Stomach (tissue), 9 donors: ENCODE results near the gene OSBPL6. TPM values are rescaled to one million over a fixed set of nuclear protein-coding genes. Genes with fewer than 3 reads are reported as not detected.

Experiments used
- DNase-seq, 2 donors: peaks; one replicate each; pipeline versions ENCODE4 v3.0.0 to v3.0.0-alpha.2; 2013 to 2019
- H3K27ac ChIP-seq, 5 donors: fragments of 200-600 bp in 4 of 5; sonication (generic) in 4 of 5; one replicate each; pipeline ENCODE4 v1.5.1; 2013 to 2019; ENCODE audit warnings: mild to moderate bottlenecking in 1 of 5, moderate library complexity in 1 of 5
- H3K27me3 ChIP-seq, 3 donors: fragments of 200-600 bp; sonication (generic); one replicate each; pipeline ENCODE4 v1.5.1; 2017 to 2019; ENCODE audit warnings: mixed run types in 1 of 3
- H3K36me3 ChIP-seq, 4 donors: fragments of 200-600 bp; sonication (generic); 1 replicate in 3 of 4; 2 replicates in 1 of 4; pipeline ENCODE4 v1.5.1; 2016 to 2019
- H3K4me1 ChIP-seq, 4 donors: fragments of 200-600 bp; sonication (generic); one replicate each; pipeline ENCODE4 v1.5.1; 2016 to 2019
- H3K4me3 ChIP-seq, 4 donors: fragments of 200-600 bp; sonication (generic) in 3 of 4; one replicate each; pipeline ENCODE4 v1.5.1; 2016 to 2019; ENCODE audit warnings: mild to moderate bottlenecking in 1 of 4
- H3K9me3 ChIP-seq, 4 donors: fragments of 200-600 bp; sonication (generic); one replicate each; pipeline ENCODE4 v1.5.1; 2016 to 2019
- CTCF ChIP-seq, 7 experiments: fragments of 450-650 bp in 4 of 7; fragments of 200-600 bp in 3 of 7; sonication (generic) in 3 of 7; IDR thresholded peaks; one replicate each; pipeline ENCODE4 v1.5.1; 2016 to 2019; ENCODE audit warnings: antibody characterized with exemption in 7 of 7, control low read depth in 2 of 7, mild to moderate bottlenecking in 1 of 7
- EP300 ChIP-seq: sonication (generic); formaldehyde crosslinking; IDR thresholded peaks from one replicate; pipeline ENCODE4 v1.6.1; 2017; ENCODE audit warnings: antibody characterized with exemption
- POLR2A ChIP-seq, 4 donors: fragments of 450-650 bp; IDR thresholded peaks; one replicate each; pipeline ENCODE4 v1.6.1; 2016; ENCODE audit warnings: antibody characterized with exemption in 4 of 4, control low read depth in 2 of 4, mild to moderate bottlenecking in 1 of 4, moderate library complexity in 1 of 4
- POLR2AphosphoS5 ChIP-seq, 3 donors: sonication (generic); formaldehyde crosslinking; IDR thresholded peaks; one replicate each; pipeline ENCODE4 v1.6.1; 2016; ENCODE audit warnings: antibody characterized with exemption in 3 of 3
- whole genome bisulfite sequencing, 5 donors: extraction: QIAGEN DNeasy Blood & Tissue Kit in 3 of 5; methylation state at CpG; one replicate each; pipeline versions ENCODE4 v1.1.5 to v1.1.7; 2013 to 2018; 5-methylcytosine and 5-hydroxymethylcytosine counted together
- intact Hi-C: fragments of 100-400 bp; cut with DNase I; formaldehyde crosslinking; loops from one replicate; pipeline ENCODE4 v1.15.1; 2023; ENCODE audit warnings: low total_unique reads
- polyA plus RNA-seq, 3 donors: library from polyadenylated mRNA; stranded (reverse); fragments of 200-250 nt; gene quantifications; one replicate each; pipeline ENCODE4 v1.2.3, GENCODE V29; 2013
- total RNA-seq, 5 donors: library from RNA; depleted of rRNA; stranded (reverse); fragments of >200 nt; gene quantifications; one replicate each; pipeline versions ENCODE4 v1.1.0 to v1.2.3, GENCODE V29; 2014 to 2016
- donor health status: healthy with polysubstance abuse.
- donor health status: Bipolar disorder and iron deficiency.
- donor health status: healthy.

OSBPL6 gene
- total and polyA plus RNA-seq, 8 donors = 0.29 to 77.6 (median 0.98) TPM

DNA sequence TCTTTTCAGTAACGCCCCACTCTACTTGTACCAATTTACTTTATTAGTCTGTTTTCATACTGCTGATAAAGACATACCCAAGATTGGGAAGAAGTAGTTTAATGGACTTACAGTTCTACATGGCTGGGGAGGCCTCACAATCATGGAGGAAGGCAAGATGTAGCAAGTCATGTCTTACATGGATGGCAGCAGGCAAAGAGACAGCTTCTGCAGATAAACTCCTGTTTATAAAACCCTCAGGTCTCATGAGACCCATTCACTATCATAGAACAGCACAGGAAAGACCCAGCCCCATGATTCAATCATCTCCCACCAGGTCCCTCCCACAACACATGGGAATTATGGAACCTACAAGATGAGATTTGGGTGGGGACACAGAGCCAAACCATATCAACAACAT, 38.8 kb upstream of the OSBPL6 start:
- Histone ChIP-seq H3K9me3 (no peaks in the 10 kb centered on the region), H3K27ac (no peak overlapping the region), H3K4me3 (no peak overlapping the region), H3K4me1 (peaks cover 0 to 11% (median 5%) of the 10 kb centered on the region in 4 donors), H3K36me3 (no peaks in the 10 kb centered on the region), H3K27me3 (no peaks in the 10 kb centered on the region)
- no peak for DNase-seq
- intact Hi-C loops = no loop called here
- TF ChIP-seq EP300 (no peak), CTCF (IDR thresholded peaks at IDR 0.05) (no peak), POLR2A (IDR thresholded peaks at IDR 0.05) (no peak), POLR2AphosphoS5 (IDR thresholded peaks at IDR 0.05) (no peak)
- 91 to 100% (median 95%) methylated on average over 1 of the region's 1 CpG for WGBS, 5 donors

DNA sequence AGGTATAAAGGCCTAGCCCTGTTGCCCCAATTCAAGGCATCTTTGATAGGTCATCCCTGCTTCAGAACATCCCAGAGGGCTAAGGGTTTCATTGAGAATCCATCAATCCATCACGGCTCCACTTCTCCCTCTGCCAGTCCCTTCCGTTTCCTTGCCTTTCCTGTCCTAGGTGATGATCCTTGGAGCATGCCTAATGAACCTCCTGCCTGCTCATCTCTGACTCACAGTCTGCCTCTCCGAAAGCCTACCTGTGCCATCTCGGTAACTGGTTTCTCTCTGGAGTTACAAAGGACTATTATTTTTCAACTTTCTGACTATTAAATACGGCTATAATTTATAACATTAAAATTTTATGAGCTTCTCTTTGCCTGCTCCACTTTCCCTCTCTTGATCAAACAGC, 36.7 kb upstream of the OSBPL6 start:
- WGBS, 5 donors = 90 to 96% (median 93%) methylated on average over 5 of the region's 5 CpGs
- Histone ChIP-seq H3K27ac (no peak overlapping the region), H3K27me3 (no peaks in the 10 kb centered on the region), H3K9me3 (no peaks in the 10 kb centered on the region), H3K4me3 (no peak overlapping the region), H3K4me1 (peaks cover 0 to 4% (median under 1%) of the 10 kb centered on the region in 4 donors), H3K36me3 (no peaks in the 10 kb centered on the region)
- TF ChIP-seq POLR2A (IDR thresholded peaks at IDR 0.05) (no peak), CTCF (IDR thresholded peaks at IDR 0.05) (no peak), POLR2AphosphoS5 (IDR thresholded peaks at IDR 0.05) (no peak), EP300 (no peak)
- intact Hi-C loops = no loop called here
- no peak for DNase-seq

- no peak for TF ChIP-seq POLR2AphosphoS5 (IDR thresholded peaks at IDR 0.05)
- no peak for TF ChIP-seq POLR2A (IDR thresholded peaks at IDR 0.05)
- no peak for TF ChIP-seq CTCF (IDR thresholded peaks at IDR 0.05)
- no peak for TF ChIP-seq EP300
- no peak overlapping the region for H3K4me3 ChIP-seq
- DNase-seq = no peak
- intact Hi-C loops = no loop called here
- 75 to 85% (median 77%) methylated on average over 1 of the region's 1 CpG for WGBS, 5 donors
- H3K36me3 ChIP-seq = no peaks in the 10 kb centered on the region
- no peak overlapping the region for H3K27ac ChIP-seq
- no peaks in the 10 kb centered on the region for H3K27me3 ChIP-seq
- H3K4me1 ChIP-seq = no peaks in the 10 kb centered on the region
- H3K9me3 ChIP-seq = no peaks in the 10 kb centered on the region
Measured at GRCh38 chr2:178159966-178160365, 34.3 kb upstream of the OSBPL6 start.

DNA sequence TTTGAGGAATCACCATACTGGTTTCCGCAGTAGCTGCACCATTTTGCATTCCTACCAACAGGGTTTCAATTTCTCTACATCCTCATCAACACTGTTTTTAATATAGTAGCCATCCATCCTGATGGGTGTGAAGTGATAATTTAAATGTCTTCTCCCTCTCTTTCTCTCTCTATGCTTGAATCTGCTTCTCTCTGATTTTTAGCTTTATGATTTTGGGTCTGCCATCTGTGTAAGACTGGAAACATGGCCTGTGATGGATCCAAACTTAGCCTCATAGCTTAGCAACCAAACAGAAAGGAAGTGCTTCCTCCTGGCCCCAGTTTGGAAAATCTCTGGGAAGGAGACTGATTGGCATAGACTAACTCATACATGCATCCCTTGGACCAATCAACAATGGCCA, 33.7 kb upstream of the OSBPL6 start:
- DNase-seq = no peak
- Histone ChIP-seq H3K27me3 (no peaks in the 10 kb centered on the region), H3K4me1 (no peaks in the 10 kb centered on the region), H3K36me3 (no peaks in the 10 kb centered on the region), H3K4me3 (no peak overlapping the region), H3K9me3 (no peaks in the 10 kb centered on the region), H3K27ac (no peak overlapping the region)
- WGBS, 5 donors = 95 to 100% (median 97%) methylated on average over 1 of the region's 1 CpG
- intact Hi-C loops = no loop called here
- TF ChIP-seq POLR2AphosphoS5 (IDR thresholded peaks at IDR 0.05) (no peak), CTCF (IDR thresholded peaks at IDR 0.05) (no peak), POLR2A (IDR thresholded peaks at IDR 0.05) (no peak), EP300 (no peak)
